HT1080 (cell line): ENCODE results near the gene ZCCHC24. TPM values are rescaled to one million over a fixed set of nuclear protein-coding genes. Genes with fewer than 3 reads are reported as not detected.

Experiments
- DNase-seq: peaks from one replicate; pipeline ENCODE4 v3.0.0-alpha.2; 2015; ENCODE audit warnings: low read depth
- total RNA-seq: library from RNA; depleted of rRNA; stranded (reverse); fragments of >200 nt; shearing (Covaris generic); gene quantifications from 2 replicates; pipeline ENCODE4 v1.2.3, GENCODE V29; 2014

Gene ZCCHC24
- total RNA-seq, 1 experiment from 2014 or later, result 9.4 TPM

GRCh38 chr10:79431891-79432831, 13.3 kb downstream of the ZCCHC24 start:
- DNase-seq, result no peak

DNA sequence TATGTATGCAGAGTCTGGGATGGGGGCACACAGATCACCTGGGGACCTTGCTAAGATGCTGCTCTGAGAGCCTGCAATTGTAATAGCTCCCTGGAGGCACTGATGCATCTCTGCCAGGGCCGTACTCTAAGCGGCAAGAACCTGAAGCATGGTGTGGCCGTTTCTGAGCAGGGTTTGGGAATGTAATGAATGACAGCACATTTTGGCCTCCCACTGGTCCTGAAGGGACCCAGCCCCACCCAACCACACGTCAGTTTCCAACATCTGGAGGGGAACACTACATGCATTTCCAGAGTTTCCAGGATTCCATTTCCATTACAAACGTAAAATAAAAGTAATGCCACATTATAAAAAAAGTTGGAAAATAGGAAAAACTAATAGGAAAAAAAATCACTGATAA, 14.0 kb downstream of the ZCCHC24 start:
- DNase-seq, result no peak

- no peak for DNase-seq
These were observed 14.5 kb downstream of the ZCCHC24 start for GRCh38 chr10:79430936-79431335.

DNA sequence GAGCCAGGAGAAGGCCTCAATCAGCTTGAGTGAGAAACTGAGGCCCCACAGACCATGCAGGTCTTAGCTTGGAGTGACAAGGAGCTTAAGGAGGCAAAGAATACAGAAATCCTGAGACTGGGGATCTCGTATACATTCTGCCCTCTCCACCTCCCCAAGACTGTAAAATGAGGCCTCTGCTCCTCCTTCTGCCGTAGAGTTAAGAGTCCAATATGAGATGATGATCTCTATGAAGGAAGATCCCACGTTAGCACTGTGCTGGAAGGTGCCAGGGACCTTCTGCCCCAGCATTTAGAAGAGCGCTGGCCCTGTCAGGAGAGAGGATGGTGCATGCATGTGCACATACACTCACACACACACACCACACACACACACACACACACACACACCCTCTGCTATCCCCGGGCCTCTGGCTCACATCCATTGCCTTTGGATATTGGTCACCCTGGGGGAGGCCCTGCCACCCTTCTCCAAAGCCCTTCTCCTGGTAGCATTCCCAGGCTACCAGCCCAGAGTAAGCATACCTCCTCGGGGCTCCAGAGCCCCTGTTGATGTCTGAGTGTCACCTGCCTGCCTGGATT, 15.0 kb downstream of the ZCCHC24 start:
- no peak for DNase-seq

- no peak for DNase-seq
These were observed 15.7 kb downstream of the ZCCHC24 start for GRCh38 chr10:79429751-79430150.

DNA sequence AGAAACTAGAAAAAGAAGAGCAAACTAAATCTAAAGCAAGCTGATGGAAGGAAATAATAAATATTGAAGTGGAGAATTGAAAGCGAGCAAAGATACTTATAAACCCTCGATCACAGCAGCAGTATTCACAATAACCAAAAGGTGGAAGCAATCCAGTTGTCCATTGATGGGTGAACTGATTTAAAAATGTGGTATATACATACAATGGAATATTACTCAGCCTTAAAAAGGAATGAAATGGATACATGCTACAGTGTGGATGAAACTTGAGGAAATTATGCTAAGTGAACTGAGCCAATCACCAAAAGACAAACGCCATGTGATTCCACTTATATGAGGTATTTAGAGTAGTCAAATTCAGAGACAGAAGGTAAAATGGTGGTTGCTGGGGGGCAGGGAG, 17.5 kb downstream of the ZCCHC24 start:
- no peak for DNase-seq

- no peak for DNase-seq
These were observed 20.3 kb downstream of the ZCCHC24 start for GRCh38 chr10:79425074-79425532.

DNA sequence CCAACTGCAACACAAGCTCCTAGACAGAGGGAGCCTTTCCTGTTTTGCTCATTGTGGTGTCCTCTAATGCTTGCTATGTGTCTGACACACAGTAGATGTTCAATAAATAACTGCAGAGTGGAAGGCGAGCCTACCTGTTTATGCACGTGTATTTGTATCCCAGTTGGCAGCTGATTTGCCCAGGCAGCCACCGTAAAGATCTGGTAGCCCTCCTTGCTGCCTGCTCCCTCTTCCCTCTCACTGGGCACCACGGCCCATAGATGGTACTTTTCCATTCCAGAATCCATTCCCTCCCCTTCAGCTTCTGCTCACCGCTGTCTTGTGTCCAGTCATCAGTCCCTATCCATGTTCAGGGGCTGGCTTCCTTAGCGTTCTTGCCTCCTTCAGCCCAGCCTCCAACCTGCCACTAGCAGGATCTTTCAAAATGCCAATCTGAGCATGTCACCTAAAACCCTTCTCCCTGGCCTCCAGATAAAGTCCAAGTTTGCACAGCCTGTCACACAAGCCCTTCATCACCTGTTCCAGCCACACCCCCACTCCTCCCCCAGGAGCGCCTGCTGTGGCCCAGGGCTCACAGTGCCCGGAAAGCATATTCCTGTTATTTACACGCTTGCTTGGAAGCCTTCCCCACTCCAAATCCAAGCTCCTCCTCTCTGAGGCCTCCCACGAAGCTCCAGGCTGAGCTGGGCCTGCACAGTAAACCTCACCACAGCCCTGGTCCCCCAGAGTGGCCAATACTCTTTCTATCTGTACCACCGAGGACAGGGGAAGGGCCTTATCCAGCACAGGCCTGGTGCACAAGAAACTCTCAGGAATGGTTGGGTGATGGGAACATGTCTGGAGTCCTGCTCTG, 21.0 kb downstream of the ZCCHC24 start:
- no peak for DNase-seq

- peak; percentile 24 for DNase-seq
These were observed 23.1 kb downstream of the ZCCHC24 start for GRCh38 chr10:79422178-79422892.

- no peak for DNase-seq
These were observed 24.3 kb downstream of the ZCCHC24 start for GRCh38 chr10:79420974-79421688.

GRCh38 chr10:79418886-79419595, 26.4 kb downstream of the ZCCHC24 start:
- no peak for DNase-seq

- DNase-seq, result no peak
These were observed 27.1 kb downstream of the ZCCHC24 start for GRCh38 chr10:79418274-79418673.

GRCh38 chr10:79417731-79418130, 27.7 kb downstream of the ZCCHC24 start:
- no peak for DNase-seq

DNA sequence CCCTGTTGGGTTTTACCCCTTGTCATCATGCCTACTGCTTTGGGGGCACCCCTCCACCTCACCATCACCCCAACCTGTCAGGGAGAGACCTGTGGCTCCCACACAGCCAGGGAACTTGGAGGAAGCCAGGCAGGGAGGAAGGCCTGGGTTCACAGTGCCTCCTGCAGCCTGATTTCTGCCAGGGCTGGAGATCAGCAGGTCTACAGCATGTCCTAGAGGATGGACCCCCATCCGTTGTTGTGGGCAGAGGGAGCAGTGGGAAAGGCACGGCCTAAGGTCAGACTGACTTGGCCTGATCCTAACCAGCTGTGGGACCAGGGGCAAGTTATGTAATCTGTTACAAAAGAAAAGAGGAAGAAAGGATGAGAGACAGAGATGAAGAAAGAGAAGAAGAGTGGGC, 28.2 kb downstream of the ZCCHC24 start:
- no peak for DNase-seq

- DNase-seq, result no peak
These were observed 28.7 kb downstream of the ZCCHC24 start for GRCh38 chr10:79416578-79417255.

DNA sequence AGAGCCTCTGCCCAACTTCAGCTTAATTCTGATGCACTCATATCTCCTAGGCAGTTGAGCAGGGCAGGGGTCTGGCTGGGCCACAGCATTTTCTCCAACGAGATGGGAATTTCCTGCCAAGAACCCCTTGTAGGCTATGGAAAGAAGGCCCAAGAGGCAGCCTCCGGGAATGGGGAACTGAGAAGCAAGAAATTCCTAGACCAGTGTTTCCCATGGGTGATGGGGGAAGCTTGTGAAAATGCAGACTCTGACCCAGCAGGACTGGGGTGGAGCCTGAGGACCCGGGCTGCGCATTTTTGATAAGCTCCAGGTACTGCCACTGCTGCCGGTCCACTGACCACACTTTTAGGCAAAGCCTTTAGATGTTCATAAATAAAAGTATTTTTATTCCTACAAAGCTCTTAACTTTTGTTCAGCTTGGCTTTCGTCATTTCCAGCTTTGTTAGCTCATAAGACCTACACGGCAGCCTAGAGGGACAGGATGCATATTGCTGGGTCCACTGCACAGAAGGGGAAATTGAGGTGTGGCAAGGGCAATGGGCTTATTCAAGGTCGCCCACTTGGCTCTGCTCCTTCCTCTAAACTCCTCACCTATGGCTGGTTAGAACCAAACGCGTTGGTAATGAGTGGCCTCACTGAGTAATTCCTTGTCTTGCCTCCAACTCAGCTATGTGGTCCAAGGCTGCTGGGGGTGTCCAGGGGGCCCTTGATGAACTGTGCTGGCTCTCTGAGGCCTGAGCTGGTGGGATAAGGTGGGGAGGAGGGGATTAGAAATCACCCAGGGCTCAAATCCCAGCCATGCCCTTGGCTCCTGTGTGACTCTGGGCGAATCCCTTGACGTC, 29.5 kb downstream of the ZCCHC24 start:
- no peak for DNase-seq

GRCh38 chr10:79414714-79415113, 30.7 kb downstream of the ZCCHC24 start:
- DNase-seq, result no peak

GRCh38 chr10:79413196-79413595, 32.2 kb downstream of the ZCCHC24 start:
- DNase-seq, result peak; percentile 89
